BE2C (cell line): Measurements from ENCODE around the gene NUDT7.

Source experiments
- DNase-seq: peaks from one replicate; pipeline ENCODE4 v3.0.0-alpha.2; 2020
- H3K27me3 ChIP-seq: fragments of 250-450 bp; sonication (Bioruptor Pico); 2 replicates; pipeline ENCODE4 v1.5.1; 2020; ENCODE audit warnings: mild to moderate bottlenecking
- H3K36me3 ChIP-seq: fragments of 250-450 bp; sonication (Bioruptor Pico); 2 replicates; pipeline ENCODE4 v1.5.1; 2020; ENCODE audit warnings: mild to moderate bottlenecking
- H3K4me1 ChIP-seq: fragments of 250-450 bp; sonication (Bioruptor Pico); 2 replicates; pipeline ENCODE4 v1.5.1; 2020
- H3K4me3 ChIP-seq: 2 replicates; pipeline ENCODE4 v1.5.1; 2011; ENCODE audit warnings: low read depth, low read length
- H3K9me3 ChIP-seq: fragments of 250-450 bp; sonication (Bioruptor Pico); 2 replicates; pipeline ENCODE4 v1.5.1; 2020
- TF ChIP-seq, protein P1 (sequence below): IDR thresholded peaks from 2 replicates; pipeline ENCODE4 v1.5.1; 2012; ENCODE audit warnings: mild to moderate bottlenecking, low read depth, low read length

Gene NUDT7

DNA sequence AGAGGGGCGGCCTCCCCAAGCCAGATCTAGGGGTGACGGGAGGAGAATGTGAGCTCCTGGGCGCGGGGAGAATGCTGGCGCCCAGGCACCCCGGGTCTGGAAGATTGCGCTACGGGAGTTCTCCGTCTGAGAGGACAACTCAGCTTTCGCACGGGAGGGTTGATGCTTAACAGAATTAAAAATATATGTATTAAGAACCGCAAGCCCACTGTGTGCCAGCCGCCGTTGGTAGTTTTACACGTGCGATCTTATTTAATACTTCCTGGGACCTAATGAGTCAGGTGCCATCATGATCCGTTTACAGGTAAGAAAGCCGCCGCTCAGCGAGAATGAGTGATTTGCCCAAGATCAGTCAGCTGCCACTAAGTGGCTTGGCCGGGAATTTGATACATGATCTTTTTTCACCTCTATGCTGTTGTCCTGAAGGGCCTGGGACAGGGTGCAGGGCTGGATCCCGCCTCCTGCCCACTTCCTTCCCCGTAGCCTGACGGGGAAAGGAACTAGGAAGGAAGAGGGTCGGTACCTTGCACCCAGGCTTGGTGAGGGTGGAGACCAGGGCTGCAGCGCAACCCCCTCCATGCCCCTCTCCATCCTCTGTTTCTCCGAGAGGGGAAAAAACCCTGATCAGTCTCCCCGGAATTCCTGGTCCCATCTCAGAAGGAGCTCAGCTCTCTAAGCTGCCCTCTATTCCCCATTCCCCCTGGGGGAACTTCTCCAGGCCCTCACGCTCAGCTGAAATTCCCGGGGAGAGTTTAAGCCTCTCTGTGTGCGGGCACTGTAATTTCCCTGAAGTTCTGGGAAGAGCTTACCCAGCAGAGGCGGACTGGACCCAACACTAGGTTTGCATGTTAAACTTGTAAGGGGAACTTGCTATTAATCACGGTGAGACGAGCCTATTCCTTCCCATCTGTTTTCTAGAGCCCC lies 67.0 kb downstream of the NUDT7 start:
- Histone ChIP-seq H3K4me1 (no peaks in the 10 kb centered on the region), H3K36me3 (no peaks in the 10 kb centered on the region), H3K9me3 (no peaks in the 10 kb centered on the region), H3K27me3 (peaks cover 26% of the 10 kb centered on the region), H3K4me3 (no peak overlapping the region)
- TF ChIP-seq, protein P1, sequence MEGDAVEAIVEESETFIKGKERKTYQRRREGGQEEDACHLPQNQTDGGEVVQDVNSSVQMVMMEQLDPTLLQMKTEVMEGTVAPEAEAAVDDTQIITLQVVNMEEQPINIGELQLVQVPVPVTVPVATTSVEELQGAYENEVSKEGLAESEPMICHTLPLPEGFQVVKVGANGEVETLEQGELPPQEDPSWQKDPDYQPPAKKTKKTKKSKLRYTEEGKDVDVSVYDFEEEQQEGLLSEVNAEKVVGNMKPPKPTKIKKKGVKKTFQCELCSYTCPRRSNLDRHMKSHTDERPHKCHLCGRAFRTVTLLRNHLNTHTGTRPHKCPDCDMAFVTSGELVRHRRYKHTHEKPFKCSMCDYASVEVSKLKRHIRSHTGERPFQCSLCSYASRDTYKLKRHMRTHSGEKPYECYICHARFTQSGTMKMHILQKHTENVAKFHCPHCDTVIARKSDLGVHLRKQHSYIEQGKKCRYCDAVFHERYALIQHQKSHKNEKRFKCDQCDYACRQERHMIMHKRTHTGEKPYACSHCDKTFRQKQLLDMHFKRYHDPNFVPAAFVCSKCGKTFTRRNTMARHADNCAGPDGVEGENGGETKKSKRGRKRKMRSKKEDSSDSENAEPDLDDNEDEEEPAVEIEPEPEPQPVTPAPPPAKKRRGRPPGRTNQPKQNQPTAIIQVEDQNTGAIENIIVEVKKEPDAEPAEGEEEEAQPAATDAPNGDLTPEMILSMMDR: no peak
- DNase-seq: no peak

DNA sequence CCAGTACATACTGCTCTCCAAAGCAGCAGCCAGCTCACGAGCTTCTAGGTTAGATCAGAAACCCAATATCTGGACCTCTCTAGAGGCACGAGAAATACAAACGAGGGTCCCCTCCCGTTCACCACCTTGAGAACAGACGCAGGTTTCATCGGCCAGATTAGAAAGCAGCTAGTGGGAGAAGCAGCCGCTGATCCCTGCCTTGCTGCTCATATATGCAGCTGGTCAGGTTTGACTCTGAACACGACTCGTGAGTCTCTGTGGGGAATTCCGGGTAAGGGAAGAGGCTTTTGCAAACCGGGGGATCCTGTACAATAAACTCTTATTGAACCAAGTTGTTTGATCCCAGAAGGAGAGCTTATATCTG lies 67.7 kb downstream of the NUDT7 start:
- H3K27me3 ChIP-seq: peaks cover 26% of the 10 kb centered on the region
- no peak overlapping the region for H3K4me3 ChIP-seq
- H3K36me3 ChIP-seq: no peaks in the 10 kb centered on the region
- no peak for DNase-seq
- TF ChIP-seq, protein P1: no peak
- no peaks in the 10 kb centered on the region for H3K9me3 ChIP-seq
- no peaks in the 10 kb centered on the region for H3K4me1 ChIP-seq

GRCh38 chr16:77790912-77791311 lies 68.6 kb downstream of the NUDT7 start:
- Histone ChIP-seq H3K4me1 (no peaks in the 10 kb centered on the region), H3K27me3 (peaks cover 26% of the 10 kb centered on the region), H3K36me3 (no peaks in the 10 kb centered on the region), H3K9me3 (no peaks in the 10 kb centered on the region), H3K4me3 (no peak overlapping the region)
- no peak for DNase-seq
- TF ChIP-seq, protein P1: no peak
